ENCODE measurements around the gene PDE4C.

PDE4C gene

GRCh38 chr19:18198374-18198773 lies 27.9 kb downstream of the PDE4C start:
- no peak for DNase-seq (ENCODE audit: low spot score)

GRCh38 chr19:18197941-18198340 lies 28.3 kb downstream of the PDE4C start:
- no peak for DNase-seq (ENCODE audit: low spot score)

GRCh38 chr19:18197306-18197705 lies 28.9 kb downstream of the PDE4C start:
- DNase-seq (ENCODE audit: low spot score), result no peak

GRCh38 chr19:18196511-18196845 lies 29.8 kb downstream of the PDE4C start:
- no peak for DNase-seq (ENCODE audit: low spot score)

- DNase-seq (ENCODE audit: low spot score), result peak; percentile 8
Measured at GRCh38 chr19:18194554-18195238, 31.5 kb downstream of the PDE4C start.

GRCh38 chr19:18194181-18194530 lies 32.1 kb downstream of the PDE4C start:
- no peak for DNase-seq (ENCODE audit: low spot score)

GRCh38 chr19:18193388-18194180 lies 32.7 kb downstream of the PDE4C start:
- DNase-seq (ENCODE audit: low spot score), result no peak

- DNase-seq (ENCODE audit: low spot score), result peak; percentile 100
Measured at GRCh38 chr19:18192673-18193387, 33.4 kb downstream of the PDE4C start, which contains the start of gene MPV17L2. TSS of gene MPV17L2 (plus strand) at chr19:18193218. CDS start at chr19:18193282, 64 bp downstream.

GRCh38 chr19:18191640-18192062 lies 34.6 kb downstream of the PDE4C start:
- no peak for DNase-seq (ENCODE audit: low spot score)

GRCh38 chr19:18190278-18190677 lies 36.0 kb downstream of the PDE4C start:
- DNase-seq (ENCODE audit: low spot score), result no peak

GRCh38 chr19:18185538-18185937 lies 40.7 kb downstream of the PDE4C start:
- no peak for DNase-seq (ENCODE audit: low spot score)

- DNase-seq (ENCODE audit: low spot score), result no peak
Measured at GRCh38 chr19:18183529-18183928, 42.7 kb downstream of the PDE4C start.

GRCh38 chr19:18179957-18180356 lies 46.3 kb downstream of the PDE4C start:
- no peak for DNase-seq (ENCODE audit: low spot score)

- no peak for DNase-seq (ENCODE audit: low spot score)
Measured at GRCh38 chr19:18176367-18177310, 49.6 kb downstream of the PDE4C start.

- DNase-seq (ENCODE audit: low spot score), result no peak
Measured at GRCh38 chr19:18174983-18175382, 51.3 kb downstream of the PDE4C start.
